ENCODE results near the gene PTPRD. TPM values are rescaled to one million over a fixed set of nuclear protein-coding genes. Genes with fewer than 3 reads are reported as not detected.

PTPRD gene
- polyA plus RNA-seq, 3 donors, result 114 to 130 (median 117) TPM

DNA sequence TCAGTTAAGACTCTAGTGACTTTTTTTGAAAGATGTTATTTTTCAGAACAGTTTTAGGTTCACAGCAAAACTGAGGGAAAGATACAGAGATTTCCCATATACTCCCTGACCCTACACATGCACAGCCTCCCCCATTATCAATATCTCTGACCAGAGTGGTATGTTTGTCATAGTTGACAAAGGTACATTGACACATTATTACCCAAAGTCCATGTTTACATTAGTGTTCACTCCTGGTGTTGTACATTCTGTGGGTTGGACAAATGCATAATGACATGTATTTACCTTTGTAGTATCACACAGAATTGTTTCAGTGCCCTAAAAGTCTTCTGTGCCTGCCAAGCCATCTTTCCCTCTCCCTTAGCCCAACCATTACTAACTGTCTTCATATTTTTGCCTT is 2342.6 kb downstream of the PTPRD start:
- no peak for DNase-seq (ENCODE audit: extremely low read depth in 1 of 11, low read depth in 9 of 11, low spot score in 4 of 11)

DNA sequence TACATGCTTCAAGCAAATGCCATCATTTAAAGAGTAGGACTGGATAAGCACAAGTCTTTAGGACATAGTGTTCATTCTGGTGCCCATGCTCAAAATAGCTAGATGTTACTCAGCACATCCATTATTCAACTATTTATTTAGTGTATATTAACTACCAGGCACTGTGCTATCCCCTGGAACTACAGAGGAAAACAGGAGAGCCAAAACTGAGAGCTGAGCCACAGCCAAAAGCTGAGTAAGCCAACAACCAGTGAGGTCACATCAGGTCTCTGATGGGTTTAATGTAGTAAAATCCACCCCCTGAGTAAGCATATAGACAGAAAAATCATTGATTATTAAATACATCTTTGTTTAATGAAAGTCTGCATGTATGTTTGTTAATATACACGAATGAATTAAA is 2343.9 kb downstream of the PTPRD start:
- DNase-seq (ENCODE audit: extremely low read depth in 1 of 11, low read depth in 9 of 11, low spot score in 4 of 11), result no peak

GRCh38 chr9:8268216-8268878 is 2344.5 kb downstream of the PTPRD start:
- DNase-seq (ENCODE audit: extremely low read depth in 1 of 11, low read depth in 9 of 11, low spot score in 4 of 11), result no peak

GRCh38 chr9:8267636-8268035 is 2345.2 kb downstream of the PTPRD start:
- no peak for DNase-seq (ENCODE audit: extremely low read depth in 1 of 11, low read depth in 9 of 11, low spot score in 4 of 11)

- no peak for DNase-seq (ENCODE audit: extremely low read depth in 1 of 11, low read depth in 9 of 11, low spot score in 4 of 11)
These were observed 2345.9 kb downstream of the PTPRD start for GRCh38 chr9:8266861-8267260.

- no peak for DNase-seq (ENCODE audit: extremely low read depth in 1 of 11, low read depth in 9 of 11, low spot score in 4 of 11)
These were observed 2347.5 kb downstream of the PTPRD start for GRCh38 chr9:8265281-8265680.

All from renal cortex interstitium (tissue), 11 donors.